Activated CD4-positive, alpha-beta T cell treated with anti-CD3 and anti-CD28 coated beads, Interleukin-2, amount 50 U/mL, for 1 hour (primary cell): ENCODE results near the gene ZFAND3.
"Not testable (repeated sequence)": the region's sequence is repeated elsewhere in the genome, so short reads cannot be mapped to it uniquely, and the experiment has no call there.

Experiments used
- DNase-seq: peaks from one replicate; pipeline ENCODE4 v3.0.0-alpha.2; 2020

The ZFAND3 gene

DNA sequence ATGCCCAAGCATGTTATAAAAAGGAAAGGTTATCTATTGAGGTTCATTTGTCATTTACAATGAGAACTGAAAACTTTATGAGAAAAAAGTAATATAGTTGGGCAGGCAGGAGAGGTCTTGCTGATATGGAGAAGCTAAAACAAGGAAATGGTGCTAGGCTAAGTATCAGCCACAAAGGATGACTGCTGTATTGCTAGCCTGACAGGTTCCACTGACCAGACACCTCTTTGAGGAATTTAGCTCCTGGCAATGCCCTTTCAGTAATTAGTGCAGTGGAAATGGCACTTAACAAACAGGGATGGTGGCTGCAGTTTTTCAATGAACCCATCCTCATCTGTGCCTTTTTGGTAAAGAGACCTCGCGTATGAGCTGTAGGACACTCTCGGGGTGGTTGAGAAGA, 284.4 kb downstream of the ZFAND3 start:
- no peak for DNase-seq

- DNase-seq: no peak
These were observed 285.5 kb downstream of the ZFAND3 start for GRCh38 chr6:38105066-38105465.

GRCh38 chr6:38107073-38107472, 287.5 kb downstream of the ZFAND3 start:
- DNase-seq: no peak

GRCh38 chr6:38110481-38110971, 291.0 kb downstream of the ZFAND3 start:
- no peak for DNase-seq

DNA sequence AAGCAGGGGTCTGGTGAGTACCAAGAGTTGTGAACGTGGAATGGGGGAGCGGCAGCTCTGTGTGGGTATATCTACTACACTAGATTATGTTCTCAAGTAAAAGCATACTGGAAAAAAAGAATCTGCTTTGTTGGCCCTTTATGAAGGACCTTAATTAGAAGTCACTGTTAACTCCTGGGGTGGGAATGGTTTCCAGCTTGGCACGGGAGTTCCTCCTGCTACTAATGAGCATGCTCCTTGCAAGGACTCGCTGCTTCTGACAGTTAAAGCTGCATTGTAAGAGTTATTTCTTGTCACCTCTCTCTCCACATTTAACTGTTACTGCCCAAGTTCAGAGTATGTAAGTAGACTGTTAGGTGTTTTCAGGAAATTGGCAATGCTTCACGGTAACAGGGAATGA, 292.7 kb downstream of the ZFAND3 start:
- DNase-seq: no peak

DNA sequence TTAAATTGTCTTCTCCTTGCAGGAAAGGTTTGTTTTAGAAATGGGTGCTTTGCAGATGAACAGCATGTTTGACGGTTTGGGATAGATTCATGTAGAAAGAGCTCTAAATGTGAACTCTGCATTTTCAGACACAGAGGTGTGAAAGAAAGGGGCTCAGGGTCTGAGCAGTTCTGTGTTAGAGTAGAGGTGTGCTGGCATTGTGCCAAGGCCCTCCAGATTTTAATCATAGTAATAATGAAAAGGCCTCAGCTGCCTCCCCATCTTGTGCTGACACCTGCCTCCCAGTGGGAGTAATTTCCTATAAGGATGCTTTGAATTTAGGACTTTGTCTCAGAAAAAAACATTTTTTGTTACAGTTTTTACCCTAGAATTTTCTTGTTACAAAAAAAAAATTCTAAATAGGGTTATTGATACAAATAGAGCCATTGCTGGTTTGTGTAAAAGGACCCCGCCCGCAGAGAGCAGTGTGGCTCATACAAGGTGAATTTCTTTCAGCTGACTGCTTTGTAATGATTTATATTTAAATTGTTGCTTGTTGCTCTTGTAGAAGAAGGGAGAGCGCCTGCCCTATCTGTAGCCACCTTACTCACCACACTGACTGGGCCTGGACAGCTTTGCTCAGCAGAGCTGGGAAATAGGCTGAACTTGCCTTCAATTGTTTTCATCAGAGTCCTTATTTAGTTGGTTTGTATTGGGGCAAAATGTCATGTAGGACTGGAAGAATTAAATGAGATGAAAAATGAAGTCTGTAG, 294.5 kb downstream of the ZFAND3 start:
- no peak for DNase-seq

- DNase-seq: no peak
These were observed 295.6 kb downstream of the ZFAND3 start for GRCh38 chr6:38114976-38115625.

- DNase-seq: no peak
These were observed 296.1 kb downstream of the ZFAND3 start for GRCh38 chr6:38115626-38116008.

DNA sequence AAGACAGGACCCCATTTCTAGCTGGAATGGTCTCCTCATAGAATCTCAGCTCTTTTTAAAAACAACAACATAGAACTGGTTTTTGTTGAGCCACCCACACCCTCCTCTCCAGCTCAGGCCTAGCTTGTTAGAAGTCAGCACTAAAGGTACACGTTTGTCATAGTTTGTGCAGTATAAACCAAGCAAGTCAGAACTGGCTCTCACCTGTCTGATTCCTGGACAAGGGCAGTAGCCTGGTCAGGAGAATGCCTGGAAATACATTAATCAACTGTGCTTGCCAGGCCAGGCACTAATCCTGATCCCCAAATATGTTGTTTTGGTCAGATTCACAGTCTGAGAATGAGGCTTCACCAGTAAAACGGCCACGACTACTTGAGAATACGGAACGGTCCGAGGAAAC, 296.7 kb downstream of the ZFAND3 start:
- DNase-seq: no peak

- DNase-seq: no peak
These were observed 297.8 kb downstream of the ZFAND3 start for GRCh38 chr6:38117281-38117680.

GRCh38 chr6:38118791-38119365, 299.4 kb downstream of the ZFAND3 start:
- no peak for DNase-seq

- DNase-seq: no peak
These were observed 300.0 kb downstream of the ZFAND3 start for GRCh38 chr6:38119516-38119915.

GRCh38 chr6:38124224-38124926, 304.8 kb downstream of the ZFAND3 start:
- DNase-seq: not testable (repeated sequence)

- no peak for DNase-seq
These were observed 307.8 kb downstream of the ZFAND3 start for GRCh38 chr6:38127284-38127683.

DNA sequence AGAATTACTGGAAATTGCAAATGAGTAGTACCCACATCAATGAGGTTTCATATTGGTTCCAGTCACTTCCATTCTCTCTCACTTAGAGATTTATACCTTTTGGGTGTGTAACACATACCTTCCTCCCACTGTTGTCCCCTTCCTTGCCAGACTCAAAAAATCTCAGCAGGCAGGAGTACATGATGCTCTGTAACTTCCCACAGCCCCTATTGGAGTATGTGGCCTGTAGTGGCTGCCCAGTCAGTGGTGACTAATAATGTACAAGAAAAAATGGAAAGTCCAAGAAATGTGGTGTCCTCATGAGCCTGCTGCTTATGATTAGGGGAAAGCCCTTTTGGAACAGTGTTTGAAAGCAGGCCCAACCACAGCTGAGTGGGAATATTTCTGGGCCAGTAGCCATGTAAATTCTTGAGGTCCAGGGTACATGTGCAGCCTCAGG, 312.0 kb downstream of the ZFAND3 start:
- DNase-seq: no peak

DNA sequence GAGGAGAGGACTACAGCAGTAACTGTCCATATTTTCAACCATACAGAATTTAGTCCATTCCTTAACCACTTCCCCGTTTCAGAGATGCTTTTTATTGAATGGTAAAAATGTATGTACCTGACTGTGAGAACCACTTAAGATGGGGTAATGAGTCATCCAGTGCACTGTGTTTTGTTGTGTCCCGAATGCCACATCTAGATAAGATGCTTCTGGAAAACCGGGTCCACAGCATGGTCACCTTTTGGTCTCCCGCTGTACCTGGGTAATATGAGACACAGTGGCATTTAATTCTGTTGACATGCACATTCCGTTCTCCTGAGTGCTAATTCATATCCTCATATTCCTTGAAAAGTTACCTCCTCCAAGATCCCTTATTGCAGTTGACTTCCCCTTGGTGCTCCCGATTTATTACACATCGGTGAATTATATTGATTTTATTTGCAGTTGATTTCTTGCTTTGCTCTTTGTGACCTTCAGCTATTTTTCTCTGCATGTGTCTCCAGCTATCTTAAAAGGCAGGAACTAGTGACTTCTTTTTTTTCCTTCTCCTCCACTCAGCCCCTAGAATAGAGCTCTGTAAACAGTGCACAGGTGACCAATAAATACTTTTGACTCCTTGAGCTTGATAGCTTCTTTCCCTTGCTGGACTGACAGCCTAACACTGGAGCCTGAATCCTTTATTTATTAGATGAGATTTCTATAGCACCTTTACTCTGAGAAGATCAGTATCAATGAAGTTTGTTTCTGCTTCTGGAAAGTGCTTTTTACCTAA, 314.6 kb downstream of the ZFAND3 start:
- DNase-seq: no peak

- DNase-seq: no peak
These were observed 315.2 kb downstream of the ZFAND3 start for GRCh38 chr6:38134704-38135088.

GRCh38 chr6:38136547-38136946, 317.0 kb downstream of the ZFAND3 start:
- no peak for DNase-seq

GRCh38 chr6:38137608-38138265, 318.2 kb downstream of the ZFAND3 start:
- DNase-seq: no peak

- no peak for DNase-seq
These were observed 318.8 kb downstream of the ZFAND3 start for GRCh38 chr6:38138374-38138773.

DNA sequence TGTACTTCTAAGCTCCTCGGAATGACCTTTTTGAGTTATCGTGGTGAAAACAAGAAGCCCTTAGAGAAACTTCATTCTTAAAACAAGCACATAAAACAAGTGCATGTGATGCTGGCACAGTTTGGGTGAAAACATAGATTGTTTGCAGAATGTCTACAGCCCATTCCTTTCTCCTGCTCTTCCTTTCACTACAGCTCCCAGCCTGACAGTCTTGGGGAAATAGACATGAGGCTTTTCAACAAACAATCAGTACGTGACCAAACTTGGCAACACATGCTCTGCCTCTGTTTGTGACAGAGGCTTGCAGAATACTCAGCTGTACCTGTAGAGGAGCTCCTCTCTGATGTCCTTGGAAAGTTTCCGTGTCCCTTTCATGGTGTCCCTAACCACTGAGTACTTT, 321.6 kb downstream of the ZFAND3 start:
- DNase-seq: no peak

- no peak for DNase-seq
These were observed 322.2 kb downstream of the ZFAND3 start for GRCh38 chr6:38141716-38142115.
